ENCODE measurements around the gene RARS2.

The RARS2 gene

DNA sequence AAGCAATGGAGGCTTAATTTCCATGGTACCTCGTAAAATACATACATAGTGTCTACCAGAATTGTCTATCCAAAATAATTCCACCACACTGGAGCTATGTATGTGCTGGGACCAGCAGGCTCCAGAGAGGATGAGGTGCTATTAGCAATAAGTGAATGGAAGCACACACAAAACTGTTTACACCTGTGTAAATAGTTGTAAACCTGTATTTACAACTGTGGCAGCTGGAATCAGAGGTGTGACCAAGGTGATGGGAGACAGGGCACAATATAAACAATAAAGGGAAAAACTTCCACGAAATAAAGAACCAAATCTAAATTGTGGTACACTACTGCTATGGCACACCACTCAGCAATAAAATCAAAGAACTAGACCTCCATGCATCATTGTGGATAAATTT is 14.4 kb downstream of the RARS2 start:
- no peak overlapping the region for H3K4me2 ChIP-seq (ENCODE audit: insufficient read depth, low read length, poor library complexity, severe bottlenecking)
- no peak overlapping the region for H4K8ac ChIP-seq (ENCODE audit: low read depth, low read length)
- H2BK5ac ChIP-seq (ENCODE audit: low read length), result no peak overlapping the region
- DNase-seq (ENCODE audit: low spot score), result no peak
- H3K4ac ChIP-seq (ENCODE audit: low read length), result no peak overlapping the region
- no peak overlapping the region for H3K9ac ChIP-seq (ENCODE audit: low read depth, low read length, poor library complexity)
- no peak overlapping the region for H3K23ac ChIP-seq (ENCODE audit: low read depth, low read length, poor library complexity)
- no peak overlapping the region for H2AFZ ChIP-seq (ENCODE audit: low read length)
- H3K36me3 ChIP-seq (replicated peaks in 1 of 2; ENCODE audit: control insufficient read depth in 2 of 2, insufficient read depth in 2 of 2, low read length in 2 of 2), result peaks cover 0 to 43% of the 10 kb centered on the region in 2 donors
- H4K91ac ChIP-seq (ENCODE audit: low read depth, low read length, poor library complexity), result no peak overlapping the region
- H3K27ac ChIP-seq (replicated peaks; ENCODE audit: low read length), result no peak overlapping the region
- no peak overlapping the region for H2AK5ac ChIP-seq (ENCODE audit: low read depth, low read length)
- no CpG with 5 or more reads among the region's 2 CpGs for WGBS, 2 donors (ENCODE audit: extremely low coverage in 2 of 2, insufficient read length in 2 of 2, insufficient replicate concordance in 1 of 2)
- H3K18ac ChIP-seq (ENCODE audit: low read length), result no peak overlapping the region
- H3K9me3 ChIP-seq (replicated peaks in 1 of 2; ENCODE audit: control insufficient read depth in 2 of 2, insufficient read depth in 1 of 2, low read depth in 1 of 2, low read length in 2 of 2), result no peaks in the 10 kb centered on the region
- no peak overlapping the region for H3K14ac ChIP-seq (ENCODE audit: low read length)
- H2BK120ac ChIP-seq (ENCODE audit: low read depth, low read length), result no peak overlapping the region
- no peak overlapping the region for H2BK12ac ChIP-seq (ENCODE audit: low read length)
- H3K4me3 ChIP-seq (ENCODE audit: low read length in 2 of 2), result no peak overlapping the region
- H2BK15ac ChIP-seq (ENCODE audit: low read length), result no peak overlapping the region
- H3K27me3 ChIP-seq (ENCODE audit: control insufficient read depth in 3 of 3, insufficient read depth in 3 of 3, low read depth in 1 of 3, low read length in 3 of 3), result no peaks in the 10 kb centered on the region
- H3K4me1 ChIP-seq (ENCODE audit: control insufficient read depth in 2 of 2, insufficient read depth in 1 of 2, low read depth in 1 of 2, low read length in 2 of 2), result no peaks in the 10 kb centered on the region
- H3K79me1 ChIP-seq (ENCODE audit: low read depth, low read length), result no peaks in the 10 kb centered on the region

GRCh38 chr6:87574237-87574804 is 15.5 kb downstream of the RARS2 start:
- no peaks in the 10 kb centered on the region for H3K27me3 ChIP-seq (ENCODE audit: control insufficient read depth in 3 of 3, insufficient read depth in 3 of 3, low read depth in 1 of 3, low read length in 3 of 3)
- H3K4me2 ChIP-seq (ENCODE audit: insufficient read depth, low read length, poor library complexity, severe bottlenecking), result no peak overlapping the region
- no peak overlapping the region for H3K4ac ChIP-seq (ENCODE audit: low read length)
- no peak overlapping the region for H2BK12ac ChIP-seq (ENCODE audit: low read length)
- no peak overlapping the region for H3K23ac ChIP-seq (ENCODE audit: low read depth, low read length, poor library complexity)
- H2BK5ac ChIP-seq (ENCODE audit: low read length), result no peak overlapping the region
- no peak overlapping the region for H2AFZ ChIP-seq (ENCODE audit: low read length)
- no peak overlapping the region for H2AK5ac ChIP-seq (ENCODE audit: low read depth, low read length)
- no peak overlapping the region for H3K27ac ChIP-seq (replicated peaks; ENCODE audit: low read length)
- no peak overlapping the region for H3K4me3 ChIP-seq (ENCODE audit: low read length in 2 of 2)
- H2BK120ac ChIP-seq (ENCODE audit: low read depth, low read length), result no peak overlapping the region
- H3K18ac ChIP-seq (ENCODE audit: low read length), result no peak overlapping the region
- no peaks in the 10 kb centered on the region for H3K9me3 ChIP-seq (replicated peaks in 1 of 2; ENCODE audit: control insufficient read depth in 2 of 2, insufficient read depth in 1 of 2, low read depth in 1 of 2, low read length in 2 of 2)
- H2BK15ac ChIP-seq (ENCODE audit: low read length), result no peak overlapping the region
- no peak overlapping the region for H4K8ac ChIP-seq (ENCODE audit: low read depth, low read length)
- no peak for DNase-seq (ENCODE audit: low spot score)
- H4K91ac ChIP-seq (ENCODE audit: low read depth, low read length, poor library complexity), result no peak overlapping the region
- no peak overlapping the region for H3K9ac ChIP-seq (ENCODE audit: low read depth, low read length, poor library complexity)
- peaks cover 0 to 41% of the 10 kb centered on the region in 2 donors for H3K36me3 ChIP-seq (replicated peaks in 1 of 2; ENCODE audit: control insufficient read depth in 2 of 2, insufficient read depth in 2 of 2, low read length in 2 of 2)
- no peaks in the 10 kb centered on the region for H3K79me1 ChIP-seq (ENCODE audit: low read depth, low read length)
- no peak overlapping the region for H3K14ac ChIP-seq (ENCODE audit: low read length)
- no CpG with 5 or more reads among the region's 2 CpGs for WGBS, 2 donors (ENCODE audit: extremely low coverage in 2 of 2, insufficient read length in 2 of 2, insufficient replicate concordance in 1 of 2)
- no peaks in the 10 kb centered on the region for H3K4me1 ChIP-seq (ENCODE audit: control insufficient read depth in 2 of 2, insufficient read depth in 1 of 2, low read depth in 1 of 2, low read length in 2 of 2)

- no peak overlapping the region for H3K9ac ChIP-seq (ENCODE audit: low read depth, low read length, poor library complexity)
- H4K91ac ChIP-seq (ENCODE audit: low read depth, low read length, poor library complexity), result no peak overlapping the region
- no peak overlapping the region for H3K14ac ChIP-seq (ENCODE audit: low read length)
- H3K4me3 ChIP-seq (ENCODE audit: low read length in 2 of 2), result no peak overlapping the region
- no peak overlapping the region for H3K4ac ChIP-seq (ENCODE audit: low read length)
- H2AK5ac ChIP-seq (ENCODE audit: low read depth, low read length), result no peak overlapping the region
- no peak overlapping the region for H2BK15ac ChIP-seq (ENCODE audit: low read length)
- H2BK5ac ChIP-seq (ENCODE audit: low read length), result no peak overlapping the region
- no peak overlapping the region for H3K18ac ChIP-seq (ENCODE audit: low read length)
- no peaks in the 10 kb centered on the region for H3K27me3 ChIP-seq (ENCODE audit: control insufficient read depth in 3 of 3, insufficient read depth in 3 of 3, low read depth in 1 of 3, low read length in 3 of 3)
- H3K9me3 ChIP-seq (replicated peaks in 1 of 2; ENCODE audit: control insufficient read depth in 2 of 2, insufficient read depth in 1 of 2, low read depth in 1 of 2, low read length in 2 of 2), result no peaks in the 10 kb centered on the region
- no peak overlapping the region for H2BK12ac ChIP-seq (ENCODE audit: low read length)
- no peak overlapping the region for H4K8ac ChIP-seq (ENCODE audit: low read depth, low read length)
- no peaks in the 10 kb centered on the region for H3K79me1 ChIP-seq (ENCODE audit: low read depth, low read length)
- no peak overlapping the region for H2BK120ac ChIP-seq (ENCODE audit: low read depth, low read length)
- no peaks in the 10 kb centered on the region for H3K4me1 ChIP-seq (ENCODE audit: control insufficient read depth in 2 of 2, insufficient read depth in 1 of 2, low read depth in 1 of 2, low read length in 2 of 2)
- H2AFZ ChIP-seq (ENCODE audit: low read length), result no peak overlapping the region
- H3K27ac ChIP-seq (replicated peaks; ENCODE audit: low read length), result no peak overlapping the region
- no peak overlapping the region for H3K4me2 ChIP-seq (ENCODE audit: insufficient read depth, low read length, poor library complexity, severe bottlenecking)
- H3K23ac ChIP-seq (ENCODE audit: low read depth, low read length, poor library complexity), result no peak overlapping the region
- DNase-seq (ENCODE audit: low spot score), result no peak
- WGBS, 2 donors (ENCODE audit: extremely low coverage in 2 of 2, insufficient read length in 2 of 2, insufficient replicate concordance in 1 of 2), result 100% methylated on average over 1 of the region's 5 CpGs; no CpG with 5 or more reads in 1 of the 2 donors
- peaks cover 0 to 44% of the 10 kb centered on the region in 2 donors for H3K36me3 ChIP-seq (replicated peaks in 1 of 2; ENCODE audit: control insufficient read depth in 2 of 2, insufficient read depth in 2 of 2, low read length in 2 of 2)
Observed at GRCh38 chr6:87573307-87574024, 16.3 kb downstream of the RARS2 start.

DNA sequence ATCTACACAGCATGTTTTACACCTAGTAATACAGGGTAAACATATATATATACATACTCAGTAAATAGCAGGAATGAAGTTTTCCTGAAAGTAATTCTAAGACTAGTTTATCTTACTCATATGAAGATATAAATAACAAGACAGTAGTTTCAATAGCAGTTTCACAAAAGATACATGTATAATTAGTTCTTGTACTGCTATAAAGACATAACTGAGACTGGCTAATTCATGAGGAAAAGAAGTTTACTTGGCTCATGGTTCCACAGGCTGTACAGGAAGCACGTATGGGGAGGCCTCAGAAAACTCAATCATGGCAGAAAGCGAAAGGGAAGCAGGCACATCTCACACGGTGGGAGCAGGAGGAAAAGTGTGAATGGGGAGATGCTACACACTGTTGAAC is 16.9 kb downstream of the RARS2 start:
- Histone ChIP-seq H3K4me1 (ENCODE audit: control insufficient read depth in 2 of 2, insufficient read depth in 1 of 2, low read depth in 1 of 2, low read length in 2 of 2) (no peaks in the 10 kb centered on the region), H2AK5ac (ENCODE audit: low read depth, low read length) (no peak overlapping the region), H2AFZ (ENCODE audit: low read length) (no peak overlapping the region), H3K14ac (ENCODE audit: low read length) (no peak overlapping the region), H3K18ac (ENCODE audit: low read length) (no peak overlapping the region), H3K27ac (replicated peaks; ENCODE audit: low read length) (no peak overlapping the region), H2BK5ac (ENCODE audit: low read length) (no peak overlapping the region), H2BK12ac (ENCODE audit: low read length) (no peak overlapping the region), H3K23ac (ENCODE audit: low read depth, low read length, poor library complexity) (no peak overlapping the region), H3K27me3 (ENCODE audit: control insufficient read depth in 3 of 3, insufficient read depth in 3 of 3, low read depth in 1 of 3, low read length in 3 of 3) (no peaks in the 10 kb centered on the region), H3K4me2 (ENCODE audit: insufficient read depth, low read length, poor library complexity, severe bottlenecking) (no peak overlapping the region), H4K8ac (ENCODE audit: low read depth, low read length) (no peak overlapping the region), H3K4ac (ENCODE audit: low read length) (no peak overlapping the region), H3K36me3 (replicated peaks in 1 of 2; ENCODE audit: control insufficient read depth in 2 of 2, insufficient read depth in 2 of 2, low read length in 2 of 2) (peaks cover 0 to 50% of the 10 kb centered on the region in 2 donors), H3K9me3 (replicated peaks in 1 of 2; ENCODE audit: control insufficient read depth in 2 of 2, insufficient read depth in 1 of 2, low read depth in 1 of 2, low read length in 2 of 2) (no peaks in the 10 kb centered on the region), H2BK120ac (ENCODE audit: low read depth, low read length) (no peak overlapping the region), H3K79me1 (ENCODE audit: low read depth, low read length) (no peaks in the 10 kb centered on the region), H2BK15ac (ENCODE audit: low read length) (no peak overlapping the region), H3K9ac (ENCODE audit: low read depth, low read length, poor library complexity) (no peak overlapping the region), H3K4me3 (ENCODE audit: low read length in 2 of 2) (no peak overlapping the region), H4K91ac (ENCODE audit: low read depth, low read length, poor library complexity) (no peak overlapping the region)
- WGBS, 2 donors (ENCODE audit: extremely low coverage in 2 of 2, insufficient read length in 2 of 2, insufficient replicate concordance in 1 of 2), result no CpG with 5 or more reads among the region's 3 CpGs
- DNase-seq (ENCODE audit: low spot score), result no peak

Measured in neuronal stem cell (in vitro differentiated cells).